Neural progenitor cell (in vitro differentiated cells): ENCODE results near the gene KRTAP1-1. TPM values are rescaled to one million over a fixed set of nuclear protein-coding genes. Genes with fewer than 3 reads are reported as not detected.
"Not testable (repeated sequence)": the region's sequence is repeated elsewhere in the genome, so short reads cannot be mapped to it uniquely, and the experiment has no call there.

Experiments
- DNase-seq: peaks from one replicate; pipeline ENCODE4 v3.0.0-alpha.2; 2016; ENCODE audit warnings: low spot score
- H2AFZ ChIP-seq: fragments of 200-600 bp; sonication (generic); replicated peaks from 2 replicates; pipeline ENCODE4 v1.6.1; 2016; ENCODE audit warnings: antibody characterized with exemption
- H3F3A ChIP-seq: fragments of 200-600 bp; sonication (generic); 2 replicates; pipeline ENCODE4 v1.6.1; 2016; ENCODE audit warnings: antibody characterized with exemption, low read depth
- H3K27ac ChIP-seq: fragments of 200-600 bp; sonication (generic); 2 replicates; pipeline ENCODE4 v1.5.1; 2016; ENCODE audit warnings: mild to moderate bottlenecking
- H3K27me3 ChIP-seq: fragments of 200-600 bp; sonication (generic); 2 replicates; pipeline ENCODE4 v1.6.1; 2016; ENCODE audit warnings: mild to moderate bottlenecking, moderate library complexity
- H3K36me3 ChIP-seq: fragments of 200-600 bp; sonication (generic); 2 replicates; pipeline ENCODE4 v1.5.1; 2016
- H3K4me1 ChIP-seq: fragments of 200-600 bp; sonication (generic); 2 replicates; pipeline ENCODE4 v1.6.1; 2016; ENCODE audit warnings: mixed run types
- H3K4me2 ChIP-seq: fragments of 200-600 bp; sonication (generic); 2 replicates; pipeline ENCODE4 v1.6.1; 2016
- H3K4me3 ChIP-seq: fragments of 200-600 bp; sonication (generic); 2 replicates; pipeline ENCODE4 v1.5.1; 2016
- H3K79me2 ChIP-seq: fragments of 200-600 bp; sonication (generic); 2 replicates; pipeline ENCODE4 v1.6.1; 2016; ENCODE audit warnings: low read depth
- H3K9ac ChIP-seq: fragments of 200-600 bp; sonication (generic); 2 replicates; pipeline ENCODE4 v1.6.1; 2016
- H3K9me3 ChIP-seq: fragments of 200-600 bp; sonication (generic); 2 replicates; pipeline ENCODE4 v1.5.1; 2016; ENCODE audit warnings: low read depth
- H4K20me1 ChIP-seq: fragments of 200-600 bp; sonication (generic); 2 replicates; pipeline ENCODE4 v1.6.1; 2016; ENCODE audit warnings: low read depth
- H3K27ac Mint-ChIP-seq: 3 replicates; pipeline ENCODE4 v1.8.0; 2021; ENCODE audit warnings: mixed read lengths
- H3K27me3 Mint-ChIP-seq: 2 replicates; pipeline ENCODE4 v1.8.0; 2022; ENCODE audit warnings: low read depth, mild to moderate bottlenecking, inconsistent platforms, moderate library complexity, mixed read lengths; ENCODE audit not compliant: insufficient read depth
- H3K36me3 Mint-ChIP-seq: 3 replicates; pipeline ENCODE4 v1.8.0; 2021; ENCODE audit warnings: mixed read lengths
- H3K4me1 Mint-ChIP-seq: 3 replicates; pipeline ENCODE4 v1.8.0; 2021; ENCODE audit warnings: mixed read lengths
- H3K4me3 Mint-ChIP-seq: 3 replicates; pipeline ENCODE4 v1.8.0; 2021; ENCODE audit warnings: mild to moderate bottlenecking, moderate library complexity, mixed read lengths
- H3K9me3 Mint-ChIP-seq: 3 replicates; pipeline ENCODE4 v1.8.0; 2020; ENCODE audit warnings: mixed read lengths
- CTCF ChIP-seq: fragments of 200-600 bp; sonication (generic); IDR thresholded peaks from 2 replicates; pipeline ENCODE4 v1.5.1; 2017; ENCODE audit warnings: antibody characterized with exemption, mild to moderate bottlenecking
- EZH2 ChIP-seq: fragments of 200-600 bp; sonication (generic); IDR thresholded peaks from 2 replicates; pipeline ENCODE4 v1.6.1; 2017; ENCODE audit warnings: antibody characterized with exemption, mild to moderate bottlenecking, moderate library complexity
- EZH2phosphoT487 ChIP-seq: fragments of 200-600 bp; sonication (generic); IDR thresholded peaks from 2 replicates; pipeline ENCODE4 v1.6.1; 2017; ENCODE audit warnings: antibody characterized with exemption
- total RNA-seq: library from RNA; depleted of rRNA; stranded (reverse); fragments of >200 nt; gene quantifications from 2 replicates; pipeline ENCODE4 v1.2.3, GENCODE V29; 2015; ENCODE audit warnings: low replicate concordance

Gene KRTAP1-1
- total RNA-seq, 1 donor from 2014 or later: not detected

GRCh38 chr17:41003926-41004325 is 37.3 kb downstream of the KRTAP1-1 start:
- H3K27me3 Mint-ChIP-seq: no peaks in the 10 kb centered on the region
- H2AFZ ChIP-seq: no peak overlapping the region
- H3K9ac ChIP-seq: no peak overlapping the region
- H3K27me3 ChIP-seq: no peaks in the 10 kb centered on the region
- no peaks in the 10 kb centered on the region for H4K20me1 ChIP-seq
- peaks cover 11% of the 10 kb centered on the region for H3K4me1 ChIP-seq
- H3K27ac ChIP-seq: no peak overlapping the region
- TF ChIP-seq EZH2: no peak
- no peak for TF ChIP-seq EZH2phosphoT487
- no peak for TF ChIP-seq CTCF
- H3F3A ChIP-seq: no peaks in the 10 kb centered on the region
- DNase-seq: no peak
- peaks cover 6% of the 10 kb centered on the region for H3K4me1 Mint-ChIP-seq
- H3K9me3 ChIP-seq: no peaks in the 10 kb centered on the region
- no peak overlapping the region for H3K4me3 ChIP-seq
- no peaks in the 10 kb centered on the region for H3K9me3 Mint-ChIP-seq
- H3K36me3 ChIP-seq: no peaks in the 10 kb centered on the region
- H3K36me3 Mint-ChIP-seq: no peaks in the 10 kb centered on the region
- no peak overlapping the region for H3K27ac Mint-ChIP-seq
- no peaks in the 10 kb centered on the region for H3K79me2 ChIP-seq
- no peak overlapping the region for H3K4me3 Mint-ChIP-seq
- H3K4me2 ChIP-seq: no peak overlapping the region

DNA sequence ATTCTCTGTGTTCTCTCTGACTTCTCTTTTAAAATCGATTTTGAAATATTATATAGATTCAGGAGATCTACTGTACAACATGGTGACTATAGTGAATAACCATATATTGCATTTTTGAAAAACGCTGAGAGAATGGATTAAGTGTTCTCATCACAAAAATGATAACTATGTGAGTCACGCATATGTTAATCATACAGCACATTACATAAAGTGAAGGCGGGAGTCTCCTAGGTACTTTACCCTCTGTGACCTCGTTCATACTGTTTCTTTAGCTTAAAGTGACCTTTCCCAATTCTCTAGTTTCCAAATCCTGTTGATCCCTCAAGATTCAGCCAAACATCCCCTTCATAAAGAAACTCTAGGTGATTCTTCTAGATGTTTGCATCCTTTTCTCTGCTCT is 38.4 kb downstream of the KRTAP1-1 start:
- no peaks in the 10 kb centered on the region for H3K9me3 ChIP-seq

DNA sequence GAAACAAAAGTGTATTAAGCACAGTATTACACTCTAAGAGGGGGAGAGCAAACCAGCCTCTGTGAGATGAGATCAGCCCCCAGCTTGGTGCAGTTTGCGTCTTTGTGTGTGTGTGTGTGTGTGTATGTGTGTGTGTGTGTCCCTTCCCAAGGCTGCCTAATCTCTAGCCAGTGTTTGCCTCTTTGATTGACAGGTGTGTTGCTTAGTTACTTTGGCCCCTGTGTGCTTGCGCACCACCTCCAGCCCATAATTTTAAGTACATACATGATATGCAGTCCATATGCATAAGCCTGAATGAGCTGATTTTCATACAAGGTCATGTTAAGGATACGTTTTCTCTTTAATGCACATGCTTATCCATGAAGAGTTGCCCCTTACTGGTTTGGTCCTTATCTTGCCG is 39.5 kb downstream of the KRTAP1-1 start:
- no peaks in the 10 kb centered on the region for H3K9me3 Mint-ChIP-seq
- Histone ChIP-seq H3K9me3 (no peaks in the 10 kb centered on the region), H3K36me3 (no peaks in the 10 kb centered on the region), H3K4me2 (no peak overlapping the region), H3K4me3 (no peak overlapping the region), H3K27me3 (no peaks in the 10 kb centered on the region), H4K20me1 (no peaks in the 10 kb centered on the region), H3K79me2 (no peaks in the 10 kb centered on the region), H3K4me1 (peaks cover 4% of the 10 kb centered on the region), H3K27ac (no peak overlapping the region), H2AFZ (no peak overlapping the region), H3K9ac (no peak overlapping the region), H3F3A (no peaks in the 10 kb centered on the region)
- TF ChIP-seq EZH2phosphoT487: no peak
- TF ChIP-seq EZH2: no peak
- TF ChIP-seq CTCF: no peak
- no peak overlapping the region for H3K4me3 Mint-ChIP-seq
- no peak overlapping the region for H3K27ac Mint-ChIP-seq
- no peak for DNase-seq
- no peaks in the 10 kb centered on the region for H3K36me3 Mint-ChIP-seq
- H3K27me3 Mint-ChIP-seq: no peaks in the 10 kb centered on the region
- peaks cover 6% of the 10 kb centered on the region for H3K4me1 Mint-ChIP-seq

More for the DNA sequence above, 38.4 kb downstream of the KRTAP1-1 start:
- no peaks in the 10 kb centered on the region for H3K27me3 ChIP-seq
- no peaks in the 10 kb centered on the region for H3F3A ChIP-seq
- no peaks in the 10 kb centered on the region for H3K36me3 ChIP-seq
- H3K4me3 ChIP-seq: no peak overlapping the region
- peak overlapping the region; percentile 31 for H2AFZ ChIP-seq
- Mint-ChIP-seq H3K27ac (no peak overlapping the region), H3K4me1 (peaks cover 6% of the 10 kb centered on the region), H3K4me3 (no peak overlapping the region), H3K36me3 (no peaks in the 10 kb centered on the region), H3K27me3 (no peaks in the 10 kb centered on the region), H3K9me3 (no peaks in the 10 kb centered on the region)
- H3K4me2 ChIP-seq: no peak overlapping the region
- peaks cover 4% of the 10 kb centered on the region for H3K4me1 ChIP-seq
- no peak overlapping the region for H3K27ac ChIP-seq
- no peaks in the 10 kb centered on the region for H3K79me2 ChIP-seq
- no peak for TF ChIP-seq EZH2phosphoT487
- no peak for TF ChIP-seq CTCF
- no peak for TF ChIP-seq EZH2
- no peak for DNase-seq
- no peaks in the 10 kb centered on the region for H4K20me1 ChIP-seq
- no peak overlapping the region for H3K9ac ChIP-seq

- H3F3A ChIP-seq, H2AFZ ChIP-seq, H3K4me2 ChIP-seq, H4K20me1 ChIP-seq, H3K27me3 Mint-ChIP-seq, H3K36me3 Mint-ChIP-seq, H3K4me1 Mint-ChIP-seq, H3K9me3 ChIP-seq, H3K27me3 ChIP-seq, H3K4me3 Mint-ChIP-seq, H3K36me3 ChIP-seq, DNase-seq, H3K9me3 Mint-ChIP-seq, H3K27ac Mint-ChIP-seq, H3K4me3 ChIP-seq, H3K79me2 ChIP-seq, H3K27ac ChIP-seq, H3K4me1 ChIP-seq, H3K9ac ChIP-seq: not testable (repeated sequence)
Observed at GRCh38 chr17:40999563-40999962, 41.7 kb downstream of the KRTAP1-1 start, which contains the start of gene KRTAP3-2. Gene KRTAP3-2 (minus strand): TSS chr17:40999906. CDS start chr17:40999853, 53 bp downstream.
